ENCODE results near the gene SLC35E1.
"Not testable (repeated sequence)": the region's sequence is repeated elsewhere in the genome, so short reads cannot be mapped to it uniquely, and the experiment has no call there.

Gene SLC35E1

GRCh38 chr19:16544473-16545231 is 27.6 kb downstream of the SLC35E1 start:
- WGBS, 2 experiments (ENCODE audit: insufficient coverage in 2 of 2) = 97 to 98% methylated on average over 7 to 9 of the region's 11 CpGs

DNA sequence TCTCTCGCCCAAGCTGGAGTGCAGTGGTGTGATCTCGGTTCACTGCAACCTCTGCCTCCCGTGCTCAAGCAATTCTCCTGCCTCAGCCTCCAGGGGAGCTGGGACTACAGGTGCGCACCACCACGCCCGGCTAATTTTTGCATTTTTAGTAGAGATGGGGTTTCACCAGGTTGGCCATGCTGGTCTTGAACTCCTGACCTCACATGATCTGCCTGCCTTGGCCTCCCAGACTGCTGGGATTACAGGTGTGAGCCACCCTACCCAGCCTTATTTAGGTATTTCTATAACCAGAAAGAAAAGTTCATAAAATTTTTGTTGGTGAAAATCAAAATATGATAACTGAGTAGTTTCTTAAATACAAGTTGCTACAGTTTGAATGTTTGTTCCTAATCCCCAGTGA is 28.5 kb downstream of the SLC35E1 start:
- WGBS, 2 experiments (ENCODE audit: insufficient coverage in 2 of 2) = 79 to 100% methylated on average over 4 of the region's 6 CpGs
- H3K4me3 ChIP-seq (ENCODE audit: extremely low read depth, insufficient read depth, low read length, poor library complexity, severe bottlenecking) = peak overlapping the region; percentile 98
- H3K36me3 ChIP-seq (ENCODE audit: control insufficient read depth, insufficient read depth, low read length) = peaks cover 22% of the 10 kb centered on the region
- H3K27ac ChIP-seq (ENCODE audit: low read depth, low read length, severe bottlenecking); H3K9me3 ChIP-seq (ENCODE audit: control insufficient read depth, low read length): not testable (repeated sequence)
- H3K4me1 ChIP-seq (ENCODE audit: control insufficient read depth, insufficient read depth, low read length, poor library complexity, severe bottlenecking) = peaks cover 14% of the 10 kb centered on the region

More at GRCh38 chr19:16544473-16545231, 27.6 kb downstream of the SLC35E1 start:
- Histone ChIP-seq H3K27ac (ENCODE audit: low read depth, low read length, severe bottlenecking) (no peak overlapping the region), H3K36me3 (ENCODE audit: control insufficient read depth, insufficient read depth, low read length) (peaks cover 15% of the 10 kb centered on the region), H3K9me3 (ENCODE audit: control insufficient read depth, low read length) (no peaks in the 10 kb centered on the region), H3K4me1 (ENCODE audit: control insufficient read depth, insufficient read depth, low read length, poor library complexity, severe bottlenecking) (peaks cover 13% of the 10 kb centered on the region), H3K4me3 (ENCODE audit: extremely low read depth, insufficient read depth, low read length, poor library complexity, severe bottlenecking) (no peak overlapping the region)

- Histone ChIP-seq H3K9me3 (ENCODE audit: control insufficient read depth, low read length) (no peaks in the 10 kb centered on the region), H3K36me3 (ENCODE audit: control insufficient read depth, insufficient read depth, low read length) (peaks cover 30% of the 10 kb centered on the region)
- WGBS, 2 experiments (ENCODE audit: insufficient coverage in 2 of 2) = 13% methylated on average over 11 to 15 of the region's 15 CpGs
Observed at GRCh38 chr19:16542910-16543472, 29.2 kb downstream of the SLC35E1 start.

DNA sequence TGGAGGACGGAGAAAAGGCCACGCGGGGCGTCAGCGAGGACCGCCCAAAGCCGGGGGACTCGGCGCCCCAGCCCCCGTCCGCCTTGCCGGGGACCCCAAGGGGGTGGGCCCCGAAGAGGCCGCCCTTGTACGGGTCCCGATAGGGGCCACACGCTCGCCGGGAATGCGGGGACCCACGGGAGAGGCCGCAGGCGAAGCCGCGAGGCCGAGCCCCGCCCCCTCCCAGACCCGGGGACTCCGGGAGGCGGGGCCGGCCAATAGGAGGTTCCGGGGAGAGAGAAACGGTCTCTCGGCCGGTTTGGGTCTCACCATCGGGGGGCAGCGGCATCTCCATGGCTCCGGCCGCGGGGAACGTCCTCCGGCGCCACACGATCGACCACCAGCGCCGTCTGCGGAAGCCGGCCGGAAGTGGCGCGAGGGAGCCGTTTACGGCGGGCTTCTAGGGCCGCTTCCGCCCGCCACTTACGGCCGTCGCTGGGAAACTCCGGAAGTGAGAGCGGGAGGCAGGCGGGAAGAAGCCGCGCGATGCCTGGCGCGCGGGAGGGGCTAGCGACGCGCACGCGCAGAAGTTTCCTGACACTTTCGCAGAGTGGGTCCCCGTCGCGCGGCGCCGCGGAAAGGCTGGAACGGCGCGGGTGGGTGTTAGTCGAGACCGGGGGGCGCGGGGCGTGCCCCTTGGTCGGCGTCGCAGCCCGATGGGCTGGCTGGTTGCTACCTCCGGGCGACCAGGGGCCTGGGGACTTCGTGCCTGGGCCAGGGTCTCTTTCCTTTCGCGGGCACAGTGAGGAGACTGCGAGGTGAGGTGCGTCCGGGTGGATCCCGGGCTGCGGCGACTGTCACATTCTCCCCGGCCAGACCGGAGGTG is 29.9 kb downstream of the SLC35E1 start, which contains the start of gene CHERP:
CHERP (minus strand) TSS at position 393 of the 865 bp plus-strand sequence; CDS start at position 334, 59 bp downstream.
- WGBS, 2 experiments (ENCODE audit: insufficient coverage in 2 of 2) = 0% methylated on average over 90 to 106 of the region's 108 CpGs
- peak within 1 kb of the TSS; percentile 82 for H3K27ac ChIP-seq (ENCODE audit: low read depth, low read length, severe bottlenecking)
- no peaks in the 10 kb centered on the region for H3K9me3 ChIP-seq (ENCODE audit: control insufficient read depth, low read length)
- H3K4me3 ChIP-seq (ENCODE audit: extremely low read depth, insufficient read depth, low read length, poor library complexity, severe bottlenecking) = peak within 1 kb of the TSS; percentile 98
- peaks cover 14% of the 10 kb centered on the region for H3K4me1 ChIP-seq (ENCODE audit: control insufficient read depth, insufficient read depth, low read length, poor library complexity, severe bottlenecking)
- H3K36me3 ChIP-seq (ENCODE audit: control insufficient read depth, insufficient read depth, low read length) = peaks cover 37% of the 10 kb centered on the region

More at GRCh38 chr19:16542910-16543472, 29.2 kb downstream of the SLC35E1 start:
- H3K4me3 ChIP-seq (ENCODE audit: extremely low read depth, insufficient read depth, low read length, poor library complexity, severe bottlenecking) = peak overlapping the region; percentile 98
- H3K27ac ChIP-seq (ENCODE audit: low read depth, low read length, severe bottlenecking) = peak overlapping the region; percentile 82
- H3K4me1 ChIP-seq (ENCODE audit: control insufficient read depth, insufficient read depth, low read length, poor library complexity, severe bottlenecking) = peaks cover 14% of the 10 kb centered on the region

- peaks cover 14% of the 10 kb centered on the region for H3K4me1 ChIP-seq (ENCODE audit: control insufficient read depth, insufficient read depth, low read length, poor library complexity, severe bottlenecking)
- peak overlapping the region; percentile 82 for H3K27ac ChIP-seq (ENCODE audit: low read depth, low read length, severe bottlenecking)
- WGBS, 2 experiments (ENCODE audit: insufficient coverage in 2 of 2) = 2 to 3% methylated on average over 27 to 29 of the region's 29 CpGs
- H3K36me3 ChIP-seq (ENCODE audit: control insufficient read depth, insufficient read depth, low read length) = peaks cover 44% of the 10 kb centered on the region
- peak overlapping the region; percentile 98 for H3K4me3 ChIP-seq (ENCODE audit: extremely low read depth, insufficient read depth, low read length, poor library complexity, severe bottlenecking)
- no peaks in the 10 kb centered on the region for H3K9me3 ChIP-seq (ENCODE audit: control insufficient read depth, low read length)
Observed at GRCh38 chr19:16541526-16542044, 30.6 kb downstream of the SLC35E1 start.

- Histone ChIP-seq H3K4me1 (ENCODE audit: control insufficient read depth, insufficient read depth, low read length, poor library complexity, severe bottlenecking) (peaks cover 14% of the 10 kb centered on the region), H3K4me3 (ENCODE audit: extremely low read depth, insufficient read depth, low read length, poor library complexity, severe bottlenecking) (peak overlapping the region; percentile 98), H3K36me3 (ENCODE audit: control insufficient read depth, insufficient read depth, low read length) (peaks cover 50% of the 10 kb centered on the region), H3K27ac (ENCODE audit: low read depth, low read length, severe bottlenecking) (no peak overlapping the region), H3K9me3 (ENCODE audit: control insufficient read depth, low read length) (no peaks in the 10 kb centered on the region)
- WGBS, 2 experiments (ENCODE audit: insufficient coverage in 2 of 2) = 89 to 91% methylated on average over 7 to 9 of the region's 12 CpGs
Observed at GRCh38 chr19:16540948-16541347, 31.3 kb downstream of the SLC35E1 start.

DNA sequence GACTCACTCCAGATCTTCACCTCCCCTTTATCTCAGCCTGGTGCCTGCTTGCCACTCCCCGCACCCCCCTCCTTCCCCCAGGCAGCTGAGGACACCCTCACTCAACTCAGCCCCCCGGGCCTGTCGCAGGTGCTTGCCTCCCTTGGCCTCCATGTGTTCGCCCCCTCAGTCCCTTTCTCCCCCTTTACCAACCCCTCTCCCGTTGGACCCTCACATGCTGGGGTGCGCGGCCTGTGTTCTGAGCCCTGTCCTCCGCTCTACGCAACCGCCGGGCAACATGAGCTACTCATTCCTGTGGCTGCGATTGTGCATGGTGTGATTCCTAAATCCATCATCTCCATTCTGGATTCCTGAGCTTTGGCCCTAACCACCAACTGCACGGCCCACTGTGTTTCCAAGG is 35.1 kb downstream of the SLC35E1 start:
- H3K27ac ChIP-seq (ENCODE audit: low read depth, low read length, severe bottlenecking) = no peak overlapping the region
- 94 to 97% methylated on average over 11 to 12 of the region's 13 CpGs for WGBS, 2 experiments (ENCODE audit: insufficient coverage in 2 of 2)
- H3K4me3 ChIP-seq (ENCODE audit: extremely low read depth, insufficient read depth, low read length, poor library complexity, severe bottlenecking) = no peak overlapping the region
- no peaks in the 10 kb centered on the region for H3K9me3 ChIP-seq (ENCODE audit: control insufficient read depth, low read length)
- H3K36me3 ChIP-seq (ENCODE audit: control insufficient read depth, insufficient read depth, low read length) = peaks cover 82% of the 10 kb centered on the region
- peaks cover 10% of the 10 kb centered on the region for H3K4me1 ChIP-seq (ENCODE audit: control insufficient read depth, insufficient read depth, low read length, poor library complexity, severe bottlenecking)

- WGBS, 2 experiments (ENCODE audit: insufficient coverage in 2 of 2) = 91 to 100% methylated on average over 6 to 9 of the region's 9 CpGs
- H3K36me3 ChIP-seq (ENCODE audit: control insufficient read depth, insufficient read depth, low read length) = peaks cover 92% of the 10 kb centered on the region
Observed at GRCh38 chr19:16536130-16536529, 36.1 kb downstream of the SLC35E1 start.

DNA sequence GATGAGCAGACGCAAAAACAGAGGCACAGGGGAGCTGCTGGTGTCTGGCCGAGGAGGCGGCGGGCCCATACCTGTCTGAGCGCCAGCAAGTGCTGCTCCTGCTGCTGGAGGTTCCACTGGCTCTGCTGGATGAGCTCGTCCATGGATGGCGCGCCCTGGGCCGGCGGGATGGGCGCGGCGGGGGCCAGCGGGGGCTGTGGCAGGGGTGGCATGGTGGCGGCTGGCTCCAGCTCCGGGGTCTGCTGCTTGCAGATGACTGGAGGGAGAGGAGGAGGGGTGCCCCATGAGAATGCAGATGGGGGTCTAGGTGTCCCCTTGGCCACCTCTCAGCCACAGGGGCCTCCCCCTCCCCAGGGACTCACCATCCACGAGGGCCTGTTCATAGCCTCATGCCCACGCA is 36.8 kb downstream of the SLC35E1 start:
- WGBS, 2 experiments (ENCODE audit: insufficient coverage in 2 of 2) = 95 to 98% methylated on average over 17 to 18 of the region's 18 CpGs
- no peak overlapping the region for H3K27ac ChIP-seq (ENCODE audit: low read depth, low read length, severe bottlenecking)
- H3K4me3 ChIP-seq (ENCODE audit: extremely low read depth, insufficient read depth, low read length, poor library complexity, severe bottlenecking) = no peak overlapping the region
- H3K36me3 ChIP-seq (ENCODE audit: control insufficient read depth, insufficient read depth, low read length) = peaks cover 94% of the 10 kb centered on the region
- H3K4me1 ChIP-seq (ENCODE audit: control insufficient read depth, insufficient read depth, low read length, poor library complexity, severe bottlenecking) = peaks cover 5% of the 10 kb centered on the region
- no peaks in the 10 kb centered on the region for H3K9me3 ChIP-seq (ENCODE audit: control insufficient read depth, low read length)

More at GRCh38 chr19:16536130-16536529, 36.1 kb downstream of the SLC35E1 start:
- Histone ChIP-seq H3K4me3 (ENCODE audit: extremely low read depth, insufficient read depth, low read length, poor library complexity, severe bottlenecking) (no peak overlapping the region), H3K9me3 (ENCODE audit: control insufficient read depth, low read length) (no peaks in the 10 kb centered on the region), H3K4me1 (ENCODE audit: control insufficient read depth, insufficient read depth, low read length, poor library complexity, severe bottlenecking) (peaks cover 10% of the 10 kb centered on the region), H3K27ac (ENCODE audit: low read depth, low read length, severe bottlenecking) (no peak overlapping the region)

All from mesodermal cell (in vitro differentiated cells).